H1 (cell line): ENCODE data around the gene PDE4D. TPM values are rescaled to one million over a fixed set of nuclear protein-coding genes. Genes with fewer than 3 reads are reported as not detected.

Experiments used
- CTCF ChIA-PET: fragments of 300-600 bp; sonication (Branson Sonifier 250); formaldehyde crosslinking; loops from one replicate; lab custom pipeline; 2021; ENCODE audit not compliant: partially characterized antibody; lab: Charles Lee
- POLR2A ChIA-PET: fragments of 300-600 bp; sonication (Branson Sonifier 250); formaldehyde crosslinking; loops from one replicate; lab custom pipeline; 2021; ENCODE audit warnings: inconsistent platforms; ENCODE audit not compliant: partially characterized antibody; lab: Charles Lee
- DNase-seq, 2 experiments: peaks; one replicate each; pipeline versions ENCODE4 v3.0.0 to v3.0.0-alpha.2; 2010 to 2022; ENCODE audit warnings: low spot score in 2 of 2, low read depth in 1 of 2, mixed read lengths in 1 of 2
- FAIRE-seq: peaks from 2 replicates; lab custom pipeline; 2011; peaks lifted over from hg19 to GRCh38; lab: Jason Lieb, UNC
- H2AFZ ChIP-seq: 2 replicates; pipeline ENCODE4 v1.8.1; 2012; ENCODE audit warnings: low read length, inconsistent platforms
- H2AK5ac ChIP-seq: 2 replicates; pipeline ENCODE4 v1.6.1; 2013; ENCODE audit warnings: low read depth, low read length
- H2BK120ac ChIP-seq: replicated peaks from 2 replicates; pipeline ENCODE3; 2013; ENCODE audit warnings: low read depth, low read length, inconsistent platforms
- H2BK12ac ChIP-seq: 2 replicates; pipeline ENCODE4 v1.6.1; 2013; ENCODE audit warnings: low read depth, low read length
- H2BK15ac ChIP-seq: 2 replicates; pipeline ENCODE4 v1.6.1; 2013; ENCODE audit warnings: low read length
- H2BK20ac ChIP-seq: 2 replicates; pipeline ENCODE4 v1.6.1; 2013; ENCODE audit warnings: low read length
- H2BK5ac ChIP-seq: 2 replicates; pipeline ENCODE4 v1.6.1; 2013; ENCODE audit warnings: low read depth, low read length
- H3K14ac ChIP-seq: 2 replicates; pipeline ENCODE4 v1.6.1; 2013; ENCODE audit warnings: inconsistent platforms; ENCODE audit not compliant: insufficient read length
- H3K18ac ChIP-seq: 2 replicates; pipeline ENCODE4 v1.6.1; 2013; ENCODE audit warnings: low read length; ENCODE audit errors: extremely low read depth
- H3K23ac ChIP-seq: 2 replicates; pipeline ENCODE4 v1.6.1; 2013; ENCODE audit warnings: inconsistent platforms; ENCODE audit not compliant: insufficient read length
- H3K23me2 ChIP-seq: 2 replicates; pipeline ENCODE4 v1.6.1; 2013; ENCODE audit warnings: low read depth, low read length
- H3K27ac ChIP-seq: 2 replicates; pipeline ENCODE4 v1.6.1; 2011; ENCODE audit warnings: low read depth, low read length, inconsistent platforms
- H3K27me3 ChIP-seq, 4 experiments: replicated peaks in 1 of 4; 1 replicate in 1 of 4; 2 replicates in 3 of 4; pipeline versions ENCODE4 v1.6.1 to v1.8.1; 2011 to 2013; ENCODE audit warnings: low read length in 3 of 4, mild to moderate bottlenecking in 3 of 4, inconsistent platforms in 2 of 4, mixed read lengths in 2 of 4, moderate library complexity in 1 of 4; ENCODE audit not compliant: control insufficient read depth in 3 of 4, insufficient read depth in 3 of 4; ENCODE audit errors: extremely low read depth in 1 of 4
- H3K36me3 ChIP-seq, 4 experiments: 2 replicates each; pipeline versions ENCODE4 v1.6.1 to v1.8.1; 2011 to 2013; ENCODE audit warnings: mild to moderate bottlenecking in 4 of 4, low read length in 3 of 4, moderate library complexity in 2 of 4, control low read depth in 1 of 4, inconsistent platforms in 1 of 4; ENCODE audit not compliant: insufficient read depth in 4 of 4, control insufficient read depth in 2 of 4
- H3K4ac ChIP-seq: replicated peaks from 2 replicates; pipeline ENCODE3; 2013; ENCODE audit warnings: low read length, low read depth, mixed read lengths, inconsistent platforms; ENCODE audit not compliant: insufficient read length
- H3K4me1 ChIP-seq, 4 experiments: replicated peaks in 1 of 4; 1 replicate in 1 of 4; 2 replicates in 3 of 4; pipeline versions ENCODE4 v1.6.1 to v1.8.1; 2011 to 2013; ENCODE audit warnings: low read length in 3 of 4, inconsistent platforms in 2 of 4, mixed read lengths in 1 of 4; ENCODE audit not compliant: insufficient read depth in 4 of 4, control insufficient read depth in 3 of 4
- H3K4me2 ChIP-seq, 2 experiments: 2 replicates each; pipeline versions ENCODE4 v1.6.1 to v1.8.1; 2011 to 2013; ENCODE audit warnings: low read depth in 2 of 2, low read length in 2 of 2, control low read depth in 1 of 2, inconsistent platforms in 1 of 2, mild to moderate bottlenecking in 1 of 2; ENCODE audit not compliant: insufficient read depth in 1 of 2
- H3K4me3 ChIP-seq, 4 experiments: fragments of 200-600, 300-600 bp in 1 of 4; sonication (generic), shearing (Covaris generic), sonication (Bioruptor Twin) in 1 of 4; 2 replicates each; pipeline versions ENCODE4 v1.5.1 to v1.8.1; 2011 to 2016; ENCODE audit warnings: low read length in 4 of 4, low read depth in 3 of 4, control low read depth in 2 of 4, inconsistent platforms in 2 of 4, mild to moderate bottlenecking in 2 of 4, mixed read lengths in 1 of 4, moderate library complexity in 1 of 4; ENCODE audit not compliant: insufficient read depth in 2 of 4; ENCODE audit errors: extremely low read depth in 1 of 4
- H3K56ac ChIP-seq: replicated peaks from 2 replicates; pipeline ENCODE3; 2013; ENCODE audit warnings: low read depth, mild to moderate bottlenecking, mixed read lengths, low read length, inconsistent platforms; ENCODE audit not compliant: insufficient read length
- H3K79me1 ChIP-seq: 2 replicates; pipeline ENCODE4 v1.6.1; 2013; ENCODE audit warnings: low read depth, low read length, control low read depth
- H3K79me2 ChIP-seq, 2 experiments: 2 replicates each; pipeline versions ENCODE4 v1.6.1 to v1.8.1; 2012 to 2013; ENCODE audit warnings: low read length in 2 of 2, mild to moderate bottlenecking in 2 of 2, inconsistent platforms in 1 of 2; ENCODE audit not compliant: insufficient read depth in 2 of 2, control insufficient read depth in 1 of 2
- H3K9ac ChIP-seq, 4 experiments: replicated peaks in 1 of 4; 1 replicate in 1 of 4; 2 replicates in 3 of 4; pipeline versions ENCODE4 v1.6.1 to v1.8.1; 2011 to 2013; ENCODE audit warnings: low read depth in 3 of 4, low read length in 3 of 4, control low read depth in 2 of 4, mild to moderate bottlenecking in 2 of 4, moderate library complexity in 2 of 4, inconsistent platforms in 1 of 4; ENCODE audit errors: extremely low read depth in 1 of 4
- H3K9me3 ChIP-seq, 2 experiments: 2 replicates each; pipeline versions ENCODE4 v1.6.1 to v1.8.1; 2012 to 2013; ENCODE audit warnings: mild to moderate bottlenecking in 2 of 2, moderate library complexity in 2 of 2, control low read depth in 1 of 2, inconsistent platforms in 1 of 2, low read depth in 1 of 2, low read length in 1 of 2, mixed read lengths in 1 of 2; ENCODE audit not compliant: insufficient read depth in 2 of 2
- H4K20me1 ChIP-seq, 2 experiments: replicated peaks in 1 of 2; 2 replicates each; pipeline versions ENCODE3 to v1.8.1; 2011 to 2013; ENCODE audit warnings: inconsistent platforms in 2 of 2, low read length in 2 of 2, mild to moderate bottlenecking in 1 of 2; ENCODE audit not compliant: insufficient read depth in 2 of 2, control insufficient read depth in 1 of 2
- H4K5ac ChIP-seq: 2 replicates; pipeline ENCODE4 v1.6.1; 2013; ENCODE audit warnings: low read length, low read depth, mixed read lengths, inconsistent platforms; ENCODE audit not compliant: insufficient read length
- H4K8ac ChIP-seq: 2 replicates; pipeline ENCODE4 v1.8.0; 2013; ENCODE audit warnings: mild to moderate bottlenecking, moderate library complexity, low read length, inconsistent platforms; ENCODE audit not compliant: insufficient read depth; ENCODE audit errors: extremely low read depth
- H4K91ac ChIP-seq: replicated peaks from 2 replicates; pipeline ENCODE3; 2013; ENCODE audit warnings: low read length, mixed read lengths, inconsistent platforms; ENCODE audit not compliant: insufficient read length
- CTBP2 ChIP-seq: IDR thresholded peaks from 2 replicates; pipeline ENCODE4 v1.7.0; 2011; ENCODE audit warnings: borderline replicate concordance, mild to moderate bottlenecking, moderate library complexity, mixed read lengths, low read length; ENCODE audit not compliant: insufficient read depth, insufficient read length
- WGBS, 2 experiments: shearing (Covaris generic) in 1 of 2; methylation state at CpG; one replicate each; pipeline versions ENCODE4 v1.1.6 to v1.1.7; 2013 to 2015; ENCODE audit warnings: low lambda C conversion rate in 2 of 2, mixed read lengths in 2 of 2, inconsistent platforms in 1 of 2, low coverage in 1 of 2, missing lambda C conversion rate in 1 of 2; ENCODE audit not compliant: insufficient replicate concordance in 2 of 2, insufficient coverage in 1 of 2, insufficient read length in 1 of 2; ENCODE audit errors: extremely low coverage in 1 of 2, missing lambda C conversion rate in 1 of 2; 5-methylcytosine and 5-hydroxymethylcytosine counted together
- polyA plus RNA-seq, 7 experiments: library from polyadenylated mRNA; depleted of rRNA in 3 of 7; stranded (reverse) in 5 of 7; unstranded in 2 of 7; fragments of >200 nt in 5 of 7; fragments of 200-250 nt in 2 of 7; gene quantifications; 1 replicate in 5 of 7; 2 replicates in 1 of 7; 4 replicates in 1 of 7; pipeline versions ENCODE4 v1.2.1 to v1.2.3, GENCODE V29; 2011 to 2013; ENCODE audit warnings: missing spikeins in 2 of 7, mixed read lengths in 2 of 7
- total RNA-seq: library from RNA; stranded (reverse); fragmentation: NEBNext Ultra II Directional; extraction: Animal tissue kit (Norgen Biotek cat#: 25700); gene quantifications from 2 replicates; pipeline ENCODE4 v1.2.1, GENCODE V29; 2021

PDE4D gene
- total and polyA plus RNA-seq, 2 of the 8 experiments (the other 6 are each of a cell fraction or from before 2014, with no cell fraction given): 2.3 to 3.7 TPM

DNA sequence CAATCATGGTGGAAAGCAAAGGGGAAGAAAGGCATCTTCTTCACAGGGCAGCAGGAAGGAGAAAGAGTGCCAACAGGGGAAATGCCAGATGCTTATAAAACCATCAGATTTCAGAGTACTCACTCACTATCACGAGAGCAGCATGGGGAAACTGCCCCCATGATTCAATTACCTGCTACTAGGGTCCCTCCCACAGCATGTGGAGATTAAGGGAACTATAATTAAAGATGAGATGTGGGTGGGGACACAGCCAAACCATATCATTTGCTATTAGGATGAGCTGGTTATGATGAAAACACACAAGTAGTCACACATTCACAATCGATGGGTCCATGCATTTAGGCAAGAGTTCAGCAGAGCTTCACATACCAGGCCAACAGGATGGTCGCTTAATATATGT lies 469.0 kb downstream of the PDE4D start:
- no peak for TF ChIP-seq CTBP2
- Histone ChIP-seq H2BK120ac (no peak overlapping the region), H4K5ac (no peak overlapping the region), H3K23me2 (no peaks in the 10 kb centered on the region; the same call in 1 of the 2 replicates), H2BK12ac (no peak overlapping the region), H3K27me3 (no peaks in the 10 kb centered on the region), H2BK20ac (no peak overlapping the region), H3K9ac (no peak overlapping the region), H2AFZ (no peak overlapping the region), H3K56ac (no peak overlapping the region), H3K36me3 (no peaks in the 10 kb centered on the region), H3K4me3 (no peak overlapping the region), H3K4me1 (peaks cover 0 to 5% (median 1%) of the 10 kb centered on the region in 4 experiments; a peak in 2 of 7 replicates), H3K18ac (no peak overlapping the region), H4K20me1 (no peaks in the 10 kb centered on the region), H3K79me1 (no peaks in the 10 kb centered on the region), H3K23ac (no peak overlapping the region), H2AK5ac (no peak overlapping the region), H3K4ac (no peak overlapping the region), H3K4me2 (no peak overlapping the region), H4K91ac (no peak overlapping the region), H2BK5ac (no peak overlapping the region), H3K27ac (no peak overlapping the region), H2BK15ac (no peak overlapping the region), H4K8ac (no peak overlapping the region), H3K9me3 (no peaks in the 10 kb centered on the region), H3K79me2 (no peaks in the 10 kb centered on the region), H3K14ac (no peak overlapping the region)
- no peak for FAIRE-seq
- no peak for DNase-seq
- WGBS, 2 experiments: 89% methylated on average over 3 of the region's 3 CpGs; no CpG with 5 or more reads in 1 of the 2 experiments
- CTCF ChIA-PET: interaction anchor here (0.5 kb wide), 1 partner anchor 222 kb away, joined by 3 read pairs; no protein-coding TSS in a partner anchor
- POLR2A ChIA-PET: no interaction called here
